ENCODE results near the gene SPOCD1.

The SPOCD1 gene

GRCh38 chr1:31754397-31754796 lies 61.4 kb downstream of the SPOCD1 start:
- no peak for DNase-seq

- DNase-seq: no peak
These were observed 62.0 kb downstream of the SPOCD1 start for GRCh38 chr1:31753707-31754349.

GRCh38 chr1:31752952-31753475 lies 62.8 kb downstream of the SPOCD1 start:
- no peak for DNase-seq

- no peak for DNase-seq
These were observed 63.6 kb downstream of the SPOCD1 start for GRCh38 chr1:31752258-31752657.

- DNase-seq: no peak
These were observed 64.0 kb downstream of the SPOCD1 start for GRCh38 chr1:31751822-31752241.

- no peak for DNase-seq
These were observed 64.8 kb downstream of the SPOCD1 start for GRCh38 chr1:31750858-31751510.

GRCh38 chr1:31749785-31750735 lies 65.8 kb downstream of the SPOCD1 start:
- no peak for DNase-seq

- DNase-seq: no peak
These were observed 67.5 kb downstream of the SPOCD1 start for GRCh38 chr1:31748365-31748764.

GRCh38 chr1:31747304-31747703 lies 68.5 kb downstream of the SPOCD1 start:
- no peak for DNase-seq

GRCh38 chr1:31746687-31747086 lies 69.1 kb downstream of the SPOCD1 start:
- no peak for DNase-seq

- DNase-seq: no peak
These were observed 69.7 kb downstream of the SPOCD1 start for GRCh38 chr1:31745946-31746670.

- no peak for DNase-seq
These were observed 70.5 kb downstream of the SPOCD1 start for GRCh38 chr1:31745096-31745945.

GRCh38 chr1:31744165-31744888 lies 71.5 kb downstream of the SPOCD1 start:
- DNase-seq: no peak

GRCh38 chr1:31742462-31743212 lies 73.2 kb downstream of the SPOCD1 start:
- no peak for DNase-seq

Data from T-helper 9 cell (primary cell).